Measurements from ENCODE around the gene COQ10A.

Gene COQ10A

GRCh38 chr12:56266693-56267442, at the start of gene COQ10A:
Gene COQ10A, plus strand, starts transcription at chr12:56266942. Its CDS starts 177 bp downstream, at chr12:56267119.
- DNase-seq (ENCODE audit: low spot score), result peak; percentile 95

GRCh38 chr12:56219840-56220239, 46.9 kb upstream of the COQ10A start:
- no peak for DNase-seq (ENCODE audit: low spot score)

GRCh38 chr12:56220611-56221231, 46.0 kb upstream of the COQ10A start:
- DNase-seq (ENCODE audit: low spot score), result no peak

- DNase-seq (ENCODE audit: low spot score), result no peak
These were observed 45.4 kb upstream of the COQ10A start for GRCh38 chr12:56221232-56221756.

GRCh38 chr12:56221757-56222530, 44.8 kb upstream of the COQ10A start, which contains the start of gene RNF41:
Gene RNF41, minus strand, starts transcription at chr12:56221922. Its CDS starts 7,875 bp downstream, at chr12:56214047.
- DNase-seq (ENCODE audit: low spot score), result peak; percentile 98

GRCh38 chr12:56222531-56222895, 44.2 kb upstream of the COQ10A start:
- no peak for DNase-seq (ENCODE audit: low spot score)

GRCh38 chr12:56223571-56224101, 43.1 kb upstream of the COQ10A start:
- no peak for DNase-seq (ENCODE audit: low spot score)

- peak; percentile 99 for DNase-seq (ENCODE audit: low spot score)
These were observed 42.5 kb upstream of the COQ10A start, which contains the start of gene NABP2 for GRCh38 chr12:56224102-56224701. Gene NABP2, plus strand, starts transcription at chr12:56224342. Its CDS starts 515 bp downstream, at chr12:56224857.

GRCh38 chr12:56224954-56225353, 41.8 kb upstream of the COQ10A start:
- no peak for DNase-seq (ENCODE audit: low spot score)

GRCh38 chr12:56229082-56229481, 37.7 kb upstream of the COQ10A start:
- no peak for DNase-seq (ENCODE audit: low spot score)

- DNase-seq (ENCODE audit: low spot score), result no peak
These were observed 36.8 kb upstream of the COQ10A start, which contains the start of gene SLC39A5 for GRCh38 chr12:56229916-56230431. Gene SLC39A5, plus strand, starts transcription at chr12:56230051. Its CDS starts 1,224 bp downstream, at chr12:56231275.

- peak; percentile 97 for DNase-seq (ENCODE audit: low spot score)
These were observed 36.1 kb upstream of the COQ10A start for GRCh38 chr12:56230432-56231183.

GRCh38 chr12:56231184-56231582, 35.6 kb upstream of the COQ10A start:
- DNase-seq (ENCODE audit: low spot score), result no peak

- no peak for DNase-seq (ENCODE audit: low spot score)
These were observed 31.9 kb upstream of the COQ10A start for GRCh38 chr12:56234746-56235436.

GRCh38 chr12:56236091-56236490, 30.7 kb upstream of the COQ10A start:
- no peak for DNase-seq (ENCODE audit: low spot score)

GRCh38 chr12:56236985-56237384, 29.8 kb upstream of the COQ10A start:
- no peak for DNase-seq (ENCODE audit: low spot score)

- DNase-seq (ENCODE audit: low spot score), result no peak
These were observed 29.2 kb upstream of the COQ10A start for GRCh38 chr12:56237552-56237951.

- no peak for DNase-seq (ENCODE audit: low spot score)
These were observed 25.1 kb upstream of the COQ10A start for GRCh38 chr12:56241424-56242303.

GRCh38 chr12:56242986-56243385, 23.8 kb upstream of the COQ10A start:
- DNase-seq (ENCODE audit: low spot score), result no peak

Measured in HuH-7.5 (cell line).